ENCODE measurements around the gene MYOCD. TPM values are rescaled to one million over a fixed set of nuclear protein-coding genes. Genes with fewer than 3 reads are reported as not detected.

MYOCD gene
- total and polyA plus RNA-seq, 9 donors, result 2.3 to 44.4 (median 9.1) TPM

DNA sequence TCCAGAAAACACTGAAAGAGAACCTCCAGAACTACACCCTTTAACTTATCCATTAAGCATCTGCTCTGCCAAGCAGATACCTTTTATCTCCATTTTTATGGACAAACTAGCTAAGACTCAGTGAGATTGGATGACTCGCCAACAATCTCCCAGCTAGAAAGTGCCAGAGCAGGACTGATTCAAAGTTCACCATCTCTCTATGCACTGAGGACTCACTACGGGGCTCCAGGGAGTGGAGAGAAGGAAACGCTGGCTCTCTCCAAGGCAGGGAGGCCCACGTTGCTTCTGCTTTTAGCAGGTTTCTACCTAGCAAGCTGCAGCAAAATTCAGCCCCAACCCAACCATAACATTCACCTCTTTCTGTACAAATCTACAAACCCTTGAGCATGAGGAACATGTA lies 70.8 kb downstream of the MYOCD start:
- Histone ChIP-seq H3K36me3 (no peaks in the 10 kb centered on the region), H3K27me3 (no peaks in the 10 kb centered on the region), H3K4me1 (ENCODE audit: insufficient read depth) (peaks cover 1% of the 10 kb centered on the region), H3K27ac (no peak overlapping the region), H3K9me3 (no peaks in the 10 kb centered on the region), H3K4me3 (no peak overlapping the region)
- DNase-seq, result no peak
- intact Hi-C loops (cut with DNase I), result loop anchor here in 1 of 4 donors (10.0 kb wide), 1 partner anchor 552 kb away; no protein-coding TSS in a partner anchor
- no peak for TF ChIP-seq EP300 (IDR thresholded peaks at IDR 0.05)
- TF ChIP-seq POLR2A (IDR thresholded peaks at IDR 0.05), result no peak
- TF ChIP-seq, protein P1, sequence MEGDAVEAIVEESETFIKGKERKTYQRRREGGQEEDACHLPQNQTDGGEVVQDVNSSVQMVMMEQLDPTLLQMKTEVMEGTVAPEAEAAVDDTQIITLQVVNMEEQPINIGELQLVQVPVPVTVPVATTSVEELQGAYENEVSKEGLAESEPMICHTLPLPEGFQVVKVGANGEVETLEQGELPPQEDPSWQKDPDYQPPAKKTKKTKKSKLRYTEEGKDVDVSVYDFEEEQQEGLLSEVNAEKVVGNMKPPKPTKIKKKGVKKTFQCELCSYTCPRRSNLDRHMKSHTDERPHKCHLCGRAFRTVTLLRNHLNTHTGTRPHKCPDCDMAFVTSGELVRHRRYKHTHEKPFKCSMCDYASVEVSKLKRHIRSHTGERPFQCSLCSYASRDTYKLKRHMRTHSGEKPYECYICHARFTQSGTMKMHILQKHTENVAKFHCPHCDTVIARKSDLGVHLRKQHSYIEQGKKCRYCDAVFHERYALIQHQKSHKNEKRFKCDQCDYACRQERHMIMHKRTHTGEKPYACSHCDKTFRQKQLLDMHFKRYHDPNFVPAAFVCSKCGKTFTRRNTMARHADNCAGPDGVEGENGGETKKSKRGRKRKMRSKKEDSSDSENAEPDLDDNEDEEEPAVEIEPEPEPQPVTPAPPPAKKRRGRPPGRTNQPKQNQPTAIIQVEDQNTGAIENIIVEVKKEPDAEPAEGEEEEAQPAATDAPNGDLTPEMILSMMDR (IDR thresholded peaks at IDR 0.05), result no peak
- WGBS, 3 donors, result 89 to 91% (median 89%) methylated on average over 4 of the region's 4 CpGs

DNA sequence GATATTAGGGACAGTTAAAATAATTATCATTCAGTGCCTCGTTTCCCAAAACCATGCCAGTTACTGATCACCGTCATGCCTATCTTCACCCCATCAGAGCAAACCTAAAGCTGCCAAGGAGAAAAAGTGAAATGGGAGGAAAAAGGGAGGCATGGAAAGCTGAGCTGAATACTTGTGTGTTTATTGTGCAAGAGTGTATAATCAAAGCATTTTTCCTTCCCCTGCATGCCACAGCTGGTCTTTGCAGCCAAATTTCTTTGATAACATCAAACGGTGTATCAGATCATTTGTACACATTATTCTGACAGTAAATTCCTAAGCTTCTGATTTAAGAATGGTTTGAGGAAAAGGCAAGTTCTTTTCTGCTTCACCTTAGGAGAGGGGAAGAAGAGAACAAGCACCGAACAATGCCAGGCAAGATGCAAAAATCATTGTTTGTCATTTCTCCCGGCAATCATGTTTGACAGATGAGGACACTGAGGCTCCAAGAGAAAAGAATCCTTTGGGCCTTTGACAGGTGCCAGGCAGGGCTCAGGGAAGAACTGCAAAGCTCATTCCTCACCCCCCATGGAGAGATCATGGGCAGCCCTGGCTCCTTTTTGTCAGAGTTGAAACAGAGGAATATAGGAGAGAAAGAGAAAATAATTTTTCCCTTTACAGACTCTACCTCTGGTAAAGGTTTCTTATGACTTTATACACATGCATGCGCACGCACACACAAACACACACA lies 72.2 kb downstream of the MYOCD start:
- Histone ChIP-seq H3K4me3 (no peak overlapping the region), H3K27ac (no peak overlapping the region), H3K4me1 (ENCODE audit: insufficient read depth) (peaks cover 1% of the 10 kb centered on the region), H3K27me3 (no peaks in the 10 kb centered on the region), H3K36me3 (no peaks in the 10 kb centered on the region), H3K9me3 (no peaks in the 10 kb centered on the region)
- TF ChIP-seq, protein P1 (IDR thresholded peaks at IDR 0.05), result no peak
- TF ChIP-seq EP300 (IDR thresholded peaks at IDR 0.05) (no peak), POLR2A (IDR thresholded peaks at IDR 0.05) (no peak)
- WGBS, 3 donors, result 66 to 70% (median 68%) methylated on average over 7 of the region's 7 CpGs
- no peak for DNase-seq
- intact Hi-C loops (cut with DNase I), result loop anchor here in 1 of 4 donors (10.0 kb wide), 1 partner anchor 553 kb away; no protein-coding TSS in a partner anchor

DNA sequence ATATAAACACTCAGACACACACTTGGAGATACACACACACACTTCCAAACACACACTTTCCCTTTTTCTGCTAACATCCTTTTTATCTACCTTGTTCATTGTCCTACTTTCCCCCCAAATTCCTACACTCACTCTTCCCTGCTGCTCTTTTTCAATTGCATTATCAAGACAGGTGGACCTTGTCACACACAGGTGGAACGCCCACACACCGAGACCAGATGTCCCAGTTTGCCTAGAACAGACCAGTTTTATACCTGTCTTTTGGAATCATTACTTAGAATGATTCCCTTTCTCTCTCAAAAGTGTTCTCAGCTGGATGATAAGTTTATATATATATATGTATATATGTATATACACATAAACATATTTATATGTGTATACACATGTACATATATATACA lies 72.9 kb downstream of the MYOCD start:
- intact Hi-C loops (cut with DNase I), result loop anchor here in 1 of 4 donors (10.0 kb wide), 1 partner anchor 554 kb away; no protein-coding TSS in a partner anchor
- Histone ChIP-seq H3K4me1 (ENCODE audit: insufficient read depth) (peaks cover 1% of the 10 kb centered on the region), H3K27ac (no peak overlapping the region), H3K9me3 (no peaks in the 10 kb centered on the region), H3K27me3 (no peaks in the 10 kb centered on the region), H3K36me3 (no peaks in the 10 kb centered on the region), H3K4me3 (no peak overlapping the region)
- no peak for TF ChIP-seq POLR2A (IDR thresholded peaks at IDR 0.05)
- no peak for TF ChIP-seq EP300 (IDR thresholded peaks at IDR 0.05)
- TF ChIP-seq, protein P1 (IDR thresholded peaks at IDR 0.05), result no peak
- WGBS, 3 donors, result 72 to 86% (median 85%) methylated on average over 2 of the region's 2 CpGs
- DNase-seq, result no peak

DNA sequence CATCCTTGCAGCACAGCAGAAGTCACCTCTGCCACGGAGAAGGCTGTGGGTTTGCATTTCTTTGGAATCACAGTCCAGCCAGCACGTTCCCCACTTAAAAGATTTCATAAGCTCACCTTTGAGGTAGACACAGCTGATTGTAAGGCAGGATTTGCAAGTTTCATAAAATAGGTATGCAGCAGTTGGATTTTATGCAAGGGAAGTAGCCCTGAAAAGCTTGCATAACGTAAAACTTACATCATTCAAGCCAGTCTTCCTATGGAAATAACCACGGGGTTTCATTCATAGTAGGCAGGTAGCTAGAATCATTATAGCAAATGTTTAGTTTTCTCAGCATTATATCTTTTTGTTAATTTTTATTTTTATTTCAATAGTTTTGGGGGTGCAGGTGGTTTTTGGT lies 73.8 kb downstream of the MYOCD start:
- TF ChIP-seq POLR2A (IDR thresholded peaks at IDR 0.05) (no peak), EP300 (IDR thresholded peaks at IDR 0.05) (no peak)
- TF ChIP-seq, protein P1 (IDR thresholded peaks at IDR 0.05), result no peak
- H3K4me3 ChIP-seq, result no peak overlapping the region
- no peaks in the 10 kb centered on the region for H3K27me3 ChIP-seq
- intact Hi-C loops (cut with DNase I), result loop anchor here in 1 of 4 donors (10.0 kb wide), 1 partner anchor 555 kb away; no protein-coding TSS in a partner anchor
- WGBS, 3 donors, result 79 to 89% (median 89%) methylated on average over 4 of the region's 4 CpGs
- no peaks in the 10 kb centered on the region for H3K9me3 ChIP-seq
- H3K36me3 ChIP-seq, result no peaks in the 10 kb centered on the region
- DNase-seq, result no peak
- H3K4me1 ChIP-seq (ENCODE audit: insufficient read depth), result peaks cover 1% of the 10 kb centered on the region
- H3K27ac ChIP-seq, result no peak overlapping the region

Data from ovary (tissue), 9 donors.